ENCODE data around the gene PCCB. TPM values are rescaled to one million over a fixed set of nuclear protein-coding genes. Genes with fewer than 3 reads are reported as not detected.

Gene PCCB
- total RNA-seq, 4 donors from 2014 or later, result 31.2 to 95.8 (median 60.3) TPM

DNA sequence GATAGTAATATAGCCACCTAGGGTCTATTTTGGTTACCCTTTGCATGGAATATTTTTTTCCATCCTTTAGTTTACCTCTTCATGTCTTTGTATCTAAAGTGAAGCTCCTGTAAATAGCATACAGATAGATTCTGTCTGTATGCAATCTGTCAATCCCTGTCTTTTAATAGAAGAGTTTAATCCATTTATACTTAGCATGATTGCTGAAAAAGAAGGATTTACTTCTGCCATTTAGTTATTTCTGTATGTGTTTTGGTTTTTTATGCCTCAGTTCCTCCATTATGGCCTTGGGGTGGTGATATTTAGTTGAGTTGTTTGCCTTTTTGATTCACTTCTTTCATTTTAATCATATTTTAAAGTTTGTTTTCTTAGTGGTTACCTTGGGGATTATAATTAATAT lies 29.0 kb downstream of the PCCB start:
- DNase-seq, result no peak
- Histone ChIP-seq H3K36me3 (peaks cover 0 to 2% of the 10 kb centered on the region in 2 donors), H3K4me3 (replicated peaks in 1 of 3) (no peak overlapping the region), H3K9me3 (peaks cover 4% of the 10 kb centered on the region), H3K4me1 (no peaks in the 10 kb centered on the region), H3K27ac (no peak overlapping the region), H3K27me3 (no peaks in the 10 kb centered on the region)
- intact Hi-C loops (cut with DNase I), result no loop called here
- TF ChIP-seq, protein P1, sequence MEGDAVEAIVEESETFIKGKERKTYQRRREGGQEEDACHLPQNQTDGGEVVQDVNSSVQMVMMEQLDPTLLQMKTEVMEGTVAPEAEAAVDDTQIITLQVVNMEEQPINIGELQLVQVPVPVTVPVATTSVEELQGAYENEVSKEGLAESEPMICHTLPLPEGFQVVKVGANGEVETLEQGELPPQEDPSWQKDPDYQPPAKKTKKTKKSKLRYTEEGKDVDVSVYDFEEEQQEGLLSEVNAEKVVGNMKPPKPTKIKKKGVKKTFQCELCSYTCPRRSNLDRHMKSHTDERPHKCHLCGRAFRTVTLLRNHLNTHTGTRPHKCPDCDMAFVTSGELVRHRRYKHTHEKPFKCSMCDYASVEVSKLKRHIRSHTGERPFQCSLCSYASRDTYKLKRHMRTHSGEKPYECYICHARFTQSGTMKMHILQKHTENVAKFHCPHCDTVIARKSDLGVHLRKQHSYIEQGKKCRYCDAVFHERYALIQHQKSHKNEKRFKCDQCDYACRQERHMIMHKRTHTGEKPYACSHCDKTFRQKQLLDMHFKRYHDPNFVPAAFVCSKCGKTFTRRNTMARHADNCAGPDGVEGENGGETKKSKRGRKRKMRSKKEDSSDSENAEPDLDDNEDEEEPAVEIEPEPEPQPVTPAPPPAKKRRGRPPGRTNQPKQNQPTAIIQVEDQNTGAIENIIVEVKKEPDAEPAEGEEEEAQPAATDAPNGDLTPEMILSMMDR (IDR thresholded peaks at IDR 0.05), result no peak
- no peak for TF ChIP-seq POLR2A (IDR thresholded peaks at IDR 0.05)

DNA sequence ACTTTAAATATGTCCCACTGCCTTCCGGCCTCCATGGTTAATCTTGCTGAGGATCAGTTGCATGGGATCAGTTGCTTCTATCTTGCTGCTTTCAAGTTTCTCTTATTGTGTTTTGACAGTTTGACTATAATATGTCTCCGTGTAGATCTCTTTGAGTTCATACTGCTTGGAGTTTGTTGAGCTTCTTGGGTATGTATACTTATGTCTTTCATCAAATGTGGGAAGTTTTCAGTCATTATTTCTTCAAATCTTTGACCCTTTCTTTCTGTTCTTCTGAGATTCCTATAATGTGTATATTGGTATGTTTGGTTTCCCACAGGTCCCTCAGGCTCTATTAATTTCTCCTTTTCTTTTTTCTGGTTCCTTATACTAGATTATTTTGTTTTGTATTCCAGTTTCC lies 30.8 kb downstream of the PCCB start:
- TF ChIP-seq, protein P1 (IDR thresholded peaks at IDR 0.05), result no peak
- TF ChIP-seq POLR2A (IDR thresholded peaks at IDR 0.05), result no peak
- Histone ChIP-seq H3K36me3 (peaks cover 0 to 2% of the 10 kb centered on the region in 2 donors), H3K4me1 (no peaks in the 10 kb centered on the region), H3K9me3 (peaks cover 4% of the 10 kb centered on the region), H3K4me3 (replicated peaks in 1 of 3) (no peak overlapping the region), H3K27me3 (no peaks in the 10 kb centered on the region), H3K27ac (no peak overlapping the region)
- no peak for DNase-seq
- WGBS, 2 donors, result 97 to 100% methylated on average over 2 of the region's 2 CpGs
- intact Hi-C loops (cut with DNase I), result no loop called here

DNA sequence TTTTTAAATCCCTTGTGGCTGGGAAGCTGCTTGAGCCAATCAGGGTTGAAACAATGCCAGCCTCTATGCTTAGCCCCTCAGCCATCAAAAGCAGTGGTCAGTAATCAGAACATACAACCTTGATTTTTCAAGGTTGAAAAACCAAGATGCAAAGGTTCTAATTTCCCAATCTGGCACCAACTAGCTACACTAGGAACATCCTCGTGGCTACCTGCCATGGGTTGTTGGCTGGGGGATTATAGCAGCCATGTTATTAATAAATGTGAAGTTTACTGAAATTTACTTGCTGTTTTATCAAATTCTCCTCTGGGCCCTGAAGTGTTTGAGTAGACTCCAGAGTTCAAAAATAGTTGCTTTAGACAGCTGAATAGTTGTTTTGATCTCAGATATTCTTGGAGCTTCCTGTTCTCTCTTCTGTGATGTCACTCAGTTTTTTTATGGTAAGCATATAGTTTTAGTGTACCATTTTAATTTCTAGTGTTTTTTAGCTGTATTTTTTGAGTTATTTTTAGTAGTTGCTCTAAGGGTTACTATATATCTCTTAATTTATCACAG lies 31.9 kb downstream of the PCCB start:
- Histone ChIP-seq H3K4me1 (no peaks in the 10 kb centered on the region), H3K27me3 (no peaks in the 10 kb centered on the region), H3K4me3 (replicated peaks in 1 of 3) (no peak overlapping the region), H3K36me3 (no peaks in the 10 kb centered on the region), H3K9me3 (peaks cover 4% of the 10 kb centered on the region), H3K27ac (no peak overlapping the region)
- 65 to 80% methylated on average over 1 of the region's 1 CpG for WGBS, 2 donors
- no peak for DNase-seq
- intact Hi-C loops (cut with DNase I), result no loop called here
- TF ChIP-seq, protein P1 (IDR thresholded peaks at IDR 0.05), result no peak
- no peak for TF ChIP-seq POLR2A (IDR thresholded peaks at IDR 0.05)

DNA sequence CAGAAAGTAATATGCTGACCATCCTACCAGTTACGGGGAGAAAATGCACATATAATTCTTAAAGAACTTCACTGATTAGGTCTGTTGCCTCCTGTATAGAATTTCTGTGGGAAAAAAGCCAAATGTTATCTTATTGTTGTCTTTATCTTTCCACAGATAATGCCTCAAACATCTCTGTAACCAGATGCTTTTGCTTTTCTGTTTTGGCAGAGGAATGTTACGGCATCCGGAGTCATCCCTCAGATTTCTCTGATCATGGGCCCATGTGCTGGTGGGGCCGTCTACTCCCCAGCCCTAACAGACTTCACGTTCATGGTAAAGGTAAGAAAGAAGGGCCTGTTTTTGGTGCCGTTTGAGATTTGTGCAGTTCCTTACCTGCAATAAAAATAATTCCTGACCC lies 33.5 kb downstream of the PCCB start:
- 93 to 100% methylated on average over 6 of the region's 6 CpGs for WGBS, 2 donors
- H3K4me3 ChIP-seq (replicated peaks in 1 of 3), result no peak overlapping the region
- intact Hi-C loops (cut with DNase I), result no loop called here
- no peaks in the 10 kb centered on the region for H3K4me1 ChIP-seq
- peaks cover 4% of the 10 kb centered on the region for H3K9me3 ChIP-seq
- no peak overlapping the region for H3K27ac ChIP-seq
- no peaks in the 10 kb centered on the region for H3K27me3 ChIP-seq
- H3K36me3 ChIP-seq, result no peaks in the 10 kb centered on the region
- no peak for DNase-seq
- no peak for TF ChIP-seq POLR2A (IDR thresholded peaks at IDR 0.05)
- TF ChIP-seq, protein P1 (IDR thresholded peaks at IDR 0.05), result no peak

DNA sequence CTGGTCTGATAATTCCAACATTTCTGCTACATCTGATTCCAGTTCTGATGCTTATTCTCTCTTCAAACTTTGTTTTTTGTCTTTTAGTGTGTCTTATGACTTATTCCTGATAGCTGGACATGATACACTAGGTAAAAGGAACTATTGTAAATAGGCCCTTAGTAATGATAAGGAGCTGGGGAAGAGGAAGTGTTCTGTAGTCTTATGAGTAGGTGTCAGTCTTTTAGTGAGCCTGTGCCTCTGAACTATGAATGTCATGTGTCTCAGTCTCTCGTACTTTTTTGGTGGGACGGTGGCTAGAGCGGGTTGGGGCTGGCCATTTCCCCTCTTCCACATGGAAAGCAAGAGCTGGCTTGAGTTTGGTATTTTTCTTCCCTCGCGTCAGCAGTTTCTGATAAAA lies 41.2 kb downstream of the PCCB start:
- Histone ChIP-seq H3K27me3 (no peaks in the 10 kb centered on the region), H3K9me3 (no peaks in the 10 kb centered on the region), H3K4me3 (replicated peaks in 1 of 3) (no peak overlapping the region), H3K36me3 (no peaks in the 10 kb centered on the region), H3K27ac (no peak overlapping the region), H3K4me1 (no peaks in the 10 kb centered on the region)
- WGBS, 2 donors, result 96 to 100% methylated on average over 5 of the region's 5 CpGs
- no peak for DNase-seq
- TF ChIP-seq POLR2A (IDR thresholded peaks at IDR 0.05), result no peak
- TF ChIP-seq, protein P1 (IDR thresholded peaks at IDR 0.05), result no peak
- intact Hi-C loops (cut with DNase I), result no loop called here

All from thyroid gland (tissue), 4 donors.